Frontal cortex (tissue), 4 donors: ENCODE data around the gene APRT. TPM values are rescaled to one million over a fixed set of nuclear protein-coding genes. Genes with fewer than 3 reads are reported as not detected.
"Not testable (repeated sequence)": the region's sequence is repeated elsewhere in the genome, so short reads cannot be mapped to it uniquely, and the experiment has no call there.

Source experiments
- DNase-seq, 2 donors: peaks; one replicate each; pipeline ENCODE4 v3.0.0; 2012; ENCODE audit warnings: low spot score in 2 of 2
- FAIRE-seq: peaks from 2 replicates; lab custom pipeline; 2012; peaks lifted over from hg19 to GRCh38; lab: Jason Lieb, UNC
- total RNA-seq: library from RNA; depleted of rRNA; stranded (reverse); fragments of >200 nt; gene quantifications from one replicate; pipeline ENCODE4 v1.2.3, GENCODE V29; 2014
- donor health status: control.
- donor health status: control.
- donor health status: control.

Gene APRT
- total RNA-seq, 1 donor from 2014 or later: 15.9 TPM

DNA sequence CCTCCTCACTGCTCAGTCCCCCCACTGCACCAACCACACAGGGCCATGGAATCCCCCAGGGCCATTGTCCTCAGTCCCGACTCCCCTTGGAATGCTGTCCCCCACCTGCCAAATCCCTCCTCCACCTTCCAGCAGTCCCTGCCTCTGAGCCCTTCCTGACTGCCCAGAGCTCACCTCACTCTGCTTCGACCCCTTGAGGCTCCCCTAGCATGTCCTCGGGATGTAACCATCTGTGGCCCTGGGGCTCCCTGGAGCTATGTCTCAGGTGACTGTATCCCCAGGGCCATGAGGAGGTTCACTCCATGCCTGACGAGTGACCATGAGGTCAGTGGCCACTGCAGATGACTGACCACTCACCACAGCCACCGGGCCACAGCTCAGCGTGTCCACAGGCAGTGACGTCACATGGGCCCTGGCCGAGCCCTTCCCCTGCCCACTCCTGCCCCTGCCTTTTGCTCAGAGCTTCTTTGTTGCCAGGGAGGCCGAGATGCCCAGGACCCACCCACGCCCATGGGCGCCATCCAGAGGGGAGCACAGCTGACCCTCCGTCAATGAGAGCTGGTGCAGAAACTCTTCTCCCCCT, 19.0 kb downstream of the APRT start:
- FAIRE-seq (no peak), DNase-seq (no peak)

DNA sequence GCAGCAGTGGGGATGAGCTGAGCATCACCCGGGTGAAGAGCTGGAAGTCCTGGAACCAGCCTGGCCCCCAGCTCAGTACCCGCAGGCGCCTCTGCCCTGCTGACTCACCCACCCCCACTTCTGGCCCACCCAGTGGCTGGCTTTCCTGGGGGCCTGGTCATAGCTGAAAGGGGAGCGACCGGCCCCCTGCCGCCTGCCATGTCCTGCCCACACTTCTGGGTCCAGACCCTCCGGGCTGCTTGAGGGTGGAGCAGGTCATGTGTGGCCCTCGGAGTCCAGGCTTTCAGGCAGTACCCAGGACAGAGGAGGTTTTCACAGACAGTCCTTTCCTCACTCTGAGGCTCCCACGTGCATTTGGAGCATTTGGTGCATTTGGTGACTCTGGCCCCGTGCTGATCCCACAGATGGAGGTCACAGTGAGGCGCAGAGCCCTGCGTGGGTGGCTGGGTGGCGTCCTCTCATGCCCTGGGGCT, 19.6 kb downstream of the APRT start:
- FAIRE-seq: no peak
- DNase-seq: no peak

- FAIRE-seq: no peak
- no peak for DNase-seq
Observed at GRCh38 chr16:88790312-88791211, 21.2 kb downstream of the APRT start.

DNA sequence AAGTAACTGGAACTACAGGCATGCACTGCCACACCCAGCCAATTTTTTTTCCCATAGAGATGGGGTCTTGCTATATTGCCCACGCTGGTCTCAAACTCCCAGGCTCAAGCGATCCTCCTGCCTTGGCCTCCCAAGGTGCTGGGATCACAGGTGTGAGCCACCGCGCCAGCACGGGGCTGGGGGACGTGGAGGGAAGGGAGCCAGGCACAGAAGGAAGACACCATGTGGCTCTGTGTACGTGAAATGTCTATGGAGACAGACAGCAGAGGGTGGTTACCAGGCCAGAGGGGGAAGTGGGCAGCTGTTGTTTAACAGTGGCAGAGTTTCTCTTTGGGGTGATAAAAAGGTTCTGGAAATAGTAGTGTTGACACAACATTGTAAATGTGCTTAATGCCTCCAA, 22.1 kb downstream of the APRT start:
- no peak for DNase-seq
- FAIRE-seq: no peak

DNA sequence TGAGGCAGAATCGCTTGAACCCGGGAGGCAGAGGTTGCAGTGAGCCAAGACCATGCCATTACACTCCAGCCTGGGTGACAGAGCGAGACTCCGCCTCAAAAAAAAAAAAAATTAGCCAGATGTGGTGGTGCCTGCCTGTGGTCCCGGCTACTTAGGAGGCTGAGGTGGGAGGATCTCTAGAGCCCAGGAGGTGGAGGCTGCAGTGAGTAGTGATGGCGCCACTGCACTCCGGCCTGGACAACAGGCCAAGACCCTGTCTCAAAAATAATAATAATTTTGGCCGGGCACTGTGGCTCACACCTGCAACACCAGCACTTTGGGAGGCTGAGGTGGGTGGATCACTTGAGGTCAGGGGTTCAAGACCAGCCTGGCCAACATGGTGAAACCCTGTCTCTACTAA, 23.0 kb downstream of the APRT start:
- not testable (repeated sequence) for FAIRE-seq, DNase-seq

GRCh38 chr16:88787579-88788314, 24.0 kb downstream of the APRT start:
- no peak for FAIRE-seq
- no peak for DNase-seq

DNA sequence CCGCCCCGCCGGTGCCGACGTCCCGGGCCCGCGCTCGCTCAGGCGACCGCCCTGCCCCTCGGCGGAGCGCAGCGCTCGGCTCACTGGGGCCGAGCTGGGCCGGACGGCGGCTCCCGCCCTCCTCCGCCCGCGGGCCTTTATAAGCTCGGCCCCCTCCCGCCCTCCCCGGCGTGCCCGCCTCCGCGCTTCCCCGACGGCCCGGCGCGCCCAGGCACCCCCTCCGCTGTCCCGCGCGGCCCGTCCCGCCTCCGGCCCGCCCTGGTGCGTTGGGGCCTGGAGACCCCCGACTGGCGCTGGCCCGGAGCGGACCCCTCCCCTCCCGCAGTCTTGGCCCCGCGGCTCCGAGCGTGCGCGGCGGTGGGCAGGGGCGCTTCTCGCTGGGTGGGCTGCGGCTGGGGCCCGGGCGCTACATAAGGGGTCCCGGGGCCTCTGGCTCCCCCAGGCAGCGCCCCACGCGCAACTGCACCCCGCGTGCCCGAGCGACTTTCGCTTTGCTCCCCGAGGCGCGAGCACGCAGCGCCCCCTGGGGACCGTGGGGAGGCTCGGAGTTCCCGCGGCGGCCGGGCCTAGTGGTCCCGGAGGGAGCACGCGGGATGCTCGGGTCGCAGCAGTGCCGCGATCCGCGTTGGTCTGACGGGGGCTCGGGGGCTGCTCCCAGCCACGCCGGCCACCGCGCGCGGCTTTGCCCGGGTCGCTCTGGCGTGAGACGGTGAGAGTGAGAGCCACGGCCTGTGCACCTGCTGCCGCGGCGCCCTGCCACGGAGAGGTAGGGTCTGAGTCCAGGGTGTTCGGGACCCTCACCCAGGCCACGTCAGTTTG, 26.4 kb downstream of the APRT start, which contains the start of gene PIEZO1:
Gene PIEZO1, minus strand, starts transcription at position 115 of the 819 bp plus-strand sequence. CDS start 256 bp downstream, outside the sequence.
- FAIRE-seq (no peak), DNase-seq (peak; percentile 82 to 83)

DNA sequence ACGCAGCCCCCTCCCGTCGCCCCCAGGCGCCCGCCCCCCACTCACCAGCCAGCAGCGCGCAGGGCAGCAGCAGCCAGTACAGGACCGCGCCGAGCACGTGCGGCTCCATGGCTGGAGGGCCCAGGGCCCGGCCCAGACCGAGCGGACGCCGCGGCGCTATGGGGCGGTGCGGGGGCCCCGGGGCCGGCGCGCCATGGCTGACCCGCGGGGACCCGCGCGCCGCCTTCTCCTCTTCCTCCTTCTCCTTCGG, 26.9 kb downstream of the APRT start:
- FAIRE-seq (no peak), DNase-seq (no peak)

DNA sequence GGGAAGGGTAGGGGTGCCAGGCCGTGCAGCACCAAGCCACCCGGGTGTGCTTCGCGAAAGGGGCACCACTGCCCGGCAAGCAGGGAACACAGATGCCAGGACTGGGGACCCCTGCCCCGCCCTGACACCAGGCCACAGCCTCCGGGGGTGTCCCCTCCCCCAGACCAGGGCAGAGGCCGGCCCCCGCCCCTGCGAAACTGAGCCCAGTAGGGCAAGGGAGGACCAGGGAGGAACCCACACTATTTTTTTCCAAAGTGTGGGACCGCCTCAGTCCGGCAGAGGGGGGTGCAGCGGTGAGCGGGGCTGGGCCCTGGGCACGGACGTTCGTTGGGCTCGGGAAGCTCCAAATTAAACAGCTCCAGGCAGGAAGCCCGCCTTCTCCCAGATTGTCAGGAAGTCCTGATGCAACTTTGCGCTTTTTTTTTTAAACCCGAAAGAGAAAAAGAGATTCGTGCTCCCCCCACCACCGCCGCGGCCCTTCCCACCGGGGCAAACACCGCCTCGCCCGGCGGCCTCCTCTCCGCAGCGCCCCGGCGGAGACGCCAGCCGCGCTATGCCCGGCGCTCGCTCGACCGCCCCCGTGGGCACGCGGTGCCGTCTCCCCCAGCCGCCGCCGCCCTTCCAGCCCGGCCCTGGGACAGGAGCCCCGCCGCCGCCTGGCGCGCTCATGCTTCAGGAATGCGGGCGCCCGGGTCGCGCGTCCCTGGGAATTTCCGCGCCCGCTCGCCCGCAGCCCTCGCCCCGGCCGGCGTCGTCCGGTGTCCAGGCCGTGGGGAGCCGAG, 27.5 kb downstream of the APRT start:
- FAIRE-seq: no peak
- DNase-seq: peak in 1 of 2 donors; percentile 69

- peak in 1 of 2 donors; percentile 73 for DNase-seq
- FAIRE-seq: no peak
Observed at GRCh38 chr16:88783391-88784073, 28.2 kb downstream of the APRT start.

GRCh38 chr16:88782454-88783390, 29.0 kb downstream of the APRT start:
- DNase-seq (peak in 1 of 2 donors; percentile 59), FAIRE-seq (no peak)

DNA sequence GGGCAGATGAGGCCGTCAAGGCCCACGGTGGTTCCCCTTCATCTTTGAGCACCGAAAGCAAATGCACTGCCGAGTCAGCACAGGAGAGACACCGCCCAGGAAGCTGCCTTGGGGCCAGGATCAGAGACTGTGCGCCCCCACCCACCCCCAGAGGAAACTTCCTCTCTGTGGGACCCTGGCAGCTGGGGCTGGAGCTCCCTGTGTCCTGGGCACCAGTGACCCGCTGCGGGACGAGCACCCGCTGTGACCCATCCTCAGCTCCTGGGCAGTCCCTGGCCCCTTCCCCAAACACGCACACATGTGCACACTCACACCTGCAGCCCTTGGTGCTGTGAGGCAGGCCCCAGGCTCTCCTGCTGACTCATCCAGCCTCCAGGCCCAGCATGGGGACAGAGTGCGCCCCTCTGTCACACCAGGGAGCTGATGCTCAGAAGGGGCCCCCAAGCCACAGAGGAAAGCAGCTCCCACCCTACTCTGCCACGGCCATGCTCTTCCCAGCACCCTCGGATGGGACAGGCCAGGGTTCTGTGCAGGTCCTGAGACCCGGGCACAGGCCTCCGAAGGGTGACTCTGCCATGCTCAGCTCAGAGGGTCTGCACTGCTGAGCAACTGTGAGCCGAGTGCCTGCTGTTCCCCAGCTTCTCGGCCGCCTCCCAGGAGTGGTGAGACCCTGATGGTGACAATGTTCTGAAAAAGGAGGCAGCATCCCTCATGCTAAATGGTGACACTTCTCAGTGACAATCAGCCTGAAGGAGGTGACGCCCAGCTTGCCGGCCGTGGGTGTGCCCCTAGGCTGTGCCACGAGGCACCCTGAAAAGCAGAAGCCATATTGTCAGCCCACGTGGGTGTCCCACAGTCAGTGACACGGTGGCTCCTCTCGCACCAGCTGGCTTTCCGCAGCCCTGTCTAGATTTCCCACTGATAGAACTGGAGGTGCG, 30.3 kb downstream of the APRT start:
- DNase-seq (no peak), FAIRE-seq (no peak)

DNA sequence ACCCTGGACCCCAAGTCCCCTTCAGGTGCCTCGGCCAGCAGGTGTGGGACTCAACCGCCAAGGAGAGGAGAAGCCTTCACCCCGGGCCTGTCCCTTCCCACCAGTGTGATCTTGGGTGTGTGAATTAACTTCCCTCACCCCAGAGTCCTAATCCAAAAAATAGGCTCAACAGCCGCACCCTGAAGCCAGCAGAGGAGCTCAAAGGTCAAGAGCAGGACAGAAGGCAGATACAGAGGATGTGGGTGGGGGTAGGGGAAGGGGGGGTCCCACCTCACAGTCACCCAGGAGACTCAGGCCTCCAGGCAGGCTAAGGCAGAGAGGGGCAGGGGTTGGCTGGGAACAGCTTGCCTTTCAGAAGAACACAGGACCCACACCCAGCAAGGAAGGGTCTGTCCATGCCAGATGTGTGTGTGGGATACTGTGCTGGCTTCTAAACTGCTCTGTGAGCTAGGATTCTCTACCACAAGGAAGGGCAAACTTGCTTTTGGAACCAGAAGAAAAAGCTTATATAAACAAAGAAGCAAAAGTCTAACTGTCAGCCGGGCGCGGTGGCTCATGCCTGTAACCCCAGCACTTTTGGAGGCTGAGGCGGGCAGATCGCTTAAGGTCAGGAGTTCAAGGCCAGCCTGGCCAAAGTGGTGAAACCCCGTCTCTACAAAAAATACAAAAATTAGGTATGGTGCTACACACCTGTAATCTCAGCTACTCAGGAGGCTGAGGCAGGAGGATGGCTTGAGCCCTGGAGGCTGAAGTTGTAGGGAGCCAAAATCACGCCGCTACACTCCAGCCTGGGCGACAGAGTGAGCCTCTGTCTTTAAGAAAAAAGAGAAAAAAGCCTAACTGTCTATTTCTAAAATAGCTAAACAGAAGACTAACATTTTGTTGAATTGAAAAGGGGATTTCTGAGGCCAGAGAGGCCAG, 31.3 kb downstream of the APRT start:
- DNase-seq: no peak
- FAIRE-seq: no peak

DNA sequence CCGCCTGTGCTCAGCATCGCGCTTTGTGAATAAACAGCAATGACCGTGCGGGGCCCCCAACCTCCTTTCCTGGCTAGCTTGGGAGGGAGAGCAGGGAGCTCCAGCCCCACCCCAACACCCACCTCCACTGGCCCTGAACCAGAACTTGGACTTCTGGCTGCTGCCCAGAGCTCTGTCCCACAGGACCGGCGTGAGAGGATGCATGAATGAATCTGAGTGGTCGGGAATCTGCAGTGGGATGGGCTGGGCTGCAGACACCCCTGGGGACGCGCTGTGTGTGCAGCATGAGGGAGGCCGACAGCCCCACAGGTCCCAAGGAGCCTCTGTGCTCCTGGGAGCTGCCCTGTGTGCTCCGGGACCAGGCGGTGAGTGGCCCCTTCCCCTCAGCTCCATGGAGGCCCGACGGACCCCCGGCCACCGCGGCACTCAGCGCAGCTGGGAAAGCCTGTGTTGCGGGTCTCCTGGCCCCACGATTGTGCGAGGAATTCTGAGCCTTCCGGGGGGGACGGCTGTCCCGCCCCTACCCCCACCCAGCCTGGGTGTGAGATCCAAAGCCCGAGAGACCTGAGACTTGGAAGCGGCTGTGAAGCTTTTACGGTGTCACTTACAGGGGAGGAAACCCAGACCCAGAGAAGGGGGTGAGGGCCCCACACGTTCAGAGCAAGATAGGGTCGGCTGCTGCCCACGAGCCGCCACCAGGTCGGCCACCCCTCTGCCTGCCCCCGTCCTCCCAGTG, 32.2 kb downstream of the APRT start:
- no peak for DNase-seq
- FAIRE-seq: no peak
